ENCODE data around the gene DOCK9.
"Not testable (repeated sequence)": the region's sequence is repeated elsewhere in the genome, so short reads cannot be mapped to it uniquely, and the experiment has no call there.

The DOCK9 gene

DNA sequence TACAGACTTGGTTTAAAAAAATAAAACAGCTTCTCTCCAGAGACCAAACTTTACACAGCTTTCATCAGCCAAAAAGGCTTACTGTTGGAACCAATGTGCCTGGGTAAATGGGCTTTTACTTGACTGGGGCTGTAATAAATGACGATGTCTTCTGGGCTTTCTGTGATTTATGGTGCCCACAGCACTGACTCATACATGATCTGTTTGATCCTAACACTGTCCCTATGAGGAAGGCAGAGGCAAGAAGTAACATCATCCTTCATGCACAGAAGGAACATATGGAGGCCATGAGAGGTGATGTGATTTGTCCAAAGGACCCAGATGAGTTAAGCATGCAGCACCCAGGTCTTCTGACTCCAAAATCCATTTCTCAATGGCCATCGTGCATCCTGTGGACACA lies 77.4 kb downstream of the DOCK9 start:
- no peak overlapping the region for H3K4me3 ChIP-seq (ENCODE audit: low read length)
- TF ChIP-seq, protein P1, sequence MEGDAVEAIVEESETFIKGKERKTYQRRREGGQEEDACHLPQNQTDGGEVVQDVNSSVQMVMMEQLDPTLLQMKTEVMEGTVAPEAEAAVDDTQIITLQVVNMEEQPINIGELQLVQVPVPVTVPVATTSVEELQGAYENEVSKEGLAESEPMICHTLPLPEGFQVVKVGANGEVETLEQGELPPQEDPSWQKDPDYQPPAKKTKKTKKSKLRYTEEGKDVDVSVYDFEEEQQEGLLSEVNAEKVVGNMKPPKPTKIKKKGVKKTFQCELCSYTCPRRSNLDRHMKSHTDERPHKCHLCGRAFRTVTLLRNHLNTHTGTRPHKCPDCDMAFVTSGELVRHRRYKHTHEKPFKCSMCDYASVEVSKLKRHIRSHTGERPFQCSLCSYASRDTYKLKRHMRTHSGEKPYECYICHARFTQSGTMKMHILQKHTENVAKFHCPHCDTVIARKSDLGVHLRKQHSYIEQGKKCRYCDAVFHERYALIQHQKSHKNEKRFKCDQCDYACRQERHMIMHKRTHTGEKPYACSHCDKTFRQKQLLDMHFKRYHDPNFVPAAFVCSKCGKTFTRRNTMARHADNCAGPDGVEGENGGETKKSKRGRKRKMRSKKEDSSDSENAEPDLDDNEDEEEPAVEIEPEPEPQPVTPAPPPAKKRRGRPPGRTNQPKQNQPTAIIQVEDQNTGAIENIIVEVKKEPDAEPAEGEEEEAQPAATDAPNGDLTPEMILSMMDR (conservative IDR thresholded peaks at IDR 0.05; ENCODE audit: low read depth, low read length) = no peak
- no peak for DNase-seq (ENCODE audit: low read depth)

DNA sequence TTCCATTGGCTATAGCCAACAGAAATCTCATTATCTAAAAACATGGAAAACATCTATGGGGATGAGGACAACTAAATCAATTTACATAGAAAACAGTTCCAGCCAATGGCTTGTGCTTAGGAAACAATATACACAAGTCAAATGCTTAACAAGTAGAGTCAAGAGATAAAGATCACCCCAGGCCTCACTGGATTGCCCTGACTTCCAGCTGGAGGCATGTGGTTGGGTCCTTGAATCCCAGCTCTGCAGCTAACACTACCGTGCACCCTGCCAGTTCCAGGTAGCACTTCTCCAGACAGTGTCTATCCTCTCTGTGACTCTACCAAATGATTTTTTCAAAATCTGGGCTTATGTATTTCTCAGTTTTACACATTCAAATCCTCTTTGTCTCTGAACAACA lies 80.2 kb downstream of the DOCK9 start:
- H3K4me3 ChIP-seq (ENCODE audit: low read length) = no peak overlapping the region
- TF ChIP-seq, protein P1 (conservative IDR thresholded peaks at IDR 0.05; ENCODE audit: low read depth, low read length) = no peak
- no peak for DNase-seq (ENCODE audit: low read depth)

DNA sequence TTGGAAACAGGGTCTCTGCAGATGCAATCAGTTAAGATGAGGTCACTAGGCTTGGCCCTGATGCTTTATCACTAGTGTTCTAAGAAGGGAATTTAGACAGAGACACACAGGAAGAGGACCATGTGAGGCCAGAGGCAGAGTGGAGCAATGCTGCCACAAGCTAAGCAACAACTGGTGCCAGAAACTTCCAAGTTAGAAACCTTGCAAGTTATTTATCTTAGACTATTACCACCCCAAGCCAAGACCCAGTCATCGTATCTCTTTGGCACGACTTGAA lies 81.1 kb downstream of the DOCK9 start:
- H3K4me3 ChIP-seq (ENCODE audit: low read length) = no peak overlapping the region
- TF ChIP-seq, protein P1 (conservative IDR thresholded peaks at IDR 0.05; ENCODE audit: low read depth, low read length) = no peak
- no peak for DNase-seq (ENCODE audit: low read depth)

DNA sequence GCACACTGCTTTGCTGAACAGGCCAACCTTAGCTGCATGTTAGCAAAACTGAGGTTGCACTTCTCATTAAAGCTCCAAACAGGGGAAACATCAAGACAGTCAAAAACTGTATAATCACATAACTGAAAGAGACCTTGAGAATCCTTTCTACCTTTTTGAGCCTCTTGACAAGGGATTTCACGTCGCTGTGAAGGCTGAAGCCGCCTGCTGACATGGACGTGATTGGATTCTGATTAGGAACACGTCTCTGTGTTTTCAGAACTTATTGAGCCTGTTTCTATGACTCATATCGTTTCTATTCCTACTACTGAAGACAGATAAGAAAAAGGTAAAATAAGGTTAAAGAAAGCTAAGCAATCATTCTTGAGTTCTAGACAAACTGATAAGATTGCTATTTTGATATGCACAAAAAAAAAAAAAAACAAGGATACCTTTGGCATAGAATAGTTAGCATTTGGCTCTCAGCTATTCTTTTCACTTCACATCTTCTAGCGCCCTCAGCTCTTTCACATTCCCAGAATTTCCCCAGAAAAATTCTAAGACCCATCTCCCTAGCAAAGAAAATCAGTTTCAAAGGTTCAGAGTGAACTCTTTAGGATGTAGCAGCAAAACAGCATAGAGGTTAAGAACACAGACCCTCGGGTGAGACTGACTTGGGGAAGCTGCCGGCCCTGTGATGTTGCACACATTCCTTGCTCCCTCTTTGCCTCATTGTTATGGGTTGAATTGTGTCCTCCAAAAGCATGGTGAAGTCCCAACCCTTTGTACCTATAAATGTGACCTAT lies 81.6 kb downstream of the DOCK9 start:
- no peak overlapping the region for H3K4me3 ChIP-seq (ENCODE audit: low read length)
- no peak for DNase-seq (ENCODE audit: low read depth)
- TF ChIP-seq, protein P1 (conservative IDR thresholded peaks at IDR 0.05; ENCODE audit: low read depth, low read length) = no peak

DNA sequence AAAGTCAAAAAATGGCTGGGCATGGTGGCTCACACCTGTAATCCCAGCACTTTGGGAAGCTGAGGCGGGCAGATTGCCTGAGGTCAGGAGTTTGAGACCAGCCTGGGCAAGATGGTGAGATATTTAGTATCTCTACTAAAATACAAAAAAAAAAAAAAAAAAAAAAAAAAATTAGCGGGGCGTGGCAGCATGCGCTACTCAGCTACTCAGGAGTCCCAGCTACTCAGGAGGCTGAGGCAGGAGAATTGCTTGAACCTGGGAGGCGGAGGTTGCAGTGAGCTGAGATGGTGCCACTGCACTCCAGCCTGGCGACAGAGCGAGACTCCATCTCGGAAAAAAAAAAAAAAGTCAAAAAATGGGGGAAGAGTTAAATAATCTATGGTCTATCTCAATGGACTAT lies 83.0 kb downstream of the DOCK9 start:
- H3K4me3 ChIP-seq (ENCODE audit: low read length); DNase-seq (ENCODE audit: low read depth): not testable (repeated sequence)

DNA sequence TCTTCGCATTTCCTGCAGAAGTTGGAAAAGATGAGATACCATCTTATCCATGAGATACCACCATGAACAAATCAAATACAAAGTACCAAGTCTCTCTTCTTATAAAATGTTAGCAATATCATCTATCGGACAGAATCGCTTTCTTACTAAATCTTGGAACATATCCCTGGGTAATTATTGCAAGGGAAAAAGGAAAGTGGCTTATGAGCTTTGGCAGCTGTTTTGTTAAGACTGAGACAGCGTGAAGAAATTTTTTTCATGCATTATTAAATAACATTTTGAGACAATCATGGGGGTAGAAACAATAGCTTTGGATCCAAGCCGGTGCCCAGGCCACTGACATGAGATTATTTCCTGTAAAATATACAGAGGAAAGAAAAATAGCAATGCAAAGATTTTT lies 84.5 kb downstream of the DOCK9 start:
- DNase-seq (ENCODE audit: low read depth) = no peak
- no peak overlapping the region for H3K4me3 ChIP-seq (ENCODE audit: low read length)
- TF ChIP-seq, protein P1 (conservative IDR thresholded peaks at IDR 0.05; ENCODE audit: low read depth, low read length) = no peak

DNA sequence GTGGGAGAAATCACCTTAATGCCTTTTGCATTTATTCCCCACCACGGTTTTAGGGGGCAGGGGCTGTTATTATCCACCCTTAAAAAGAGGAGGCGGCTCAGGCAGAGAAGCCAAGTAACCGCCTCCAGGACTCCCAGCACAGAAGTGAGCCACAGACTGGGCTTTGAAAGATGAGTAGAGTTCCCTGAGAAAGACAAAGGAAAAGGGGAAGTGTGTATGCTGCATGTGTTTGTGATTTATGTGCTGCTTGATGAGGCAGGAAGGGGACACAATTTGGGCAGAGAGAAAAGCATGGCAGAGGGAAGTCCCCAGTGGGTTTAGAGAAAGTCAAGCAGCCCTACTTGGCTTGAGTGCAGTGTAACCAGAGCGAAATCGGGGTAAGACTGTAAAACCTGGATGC lies 85.0 kb downstream of the DOCK9 start:
- TF ChIP-seq, protein P1 (conservative IDR thresholded peaks at IDR 0.05; ENCODE audit: low read depth, low read length) = no peak
- H3K4me3 ChIP-seq (ENCODE audit: low read length) = no peak overlapping the region
- no peak for DNase-seq (ENCODE audit: low read depth)
